Measurements from ENCODE around the gene TRERF1. TPM values are rescaled to one million over a fixed set of nuclear protein-coding genes. Genes with fewer than 3 reads are reported as not detected.

Gene TRERF1
- total and polyA plus RNA-seq, 2 of the 8 experiments (the other 6 are each of a cell fraction or from before 2014, with no cell fraction given) = 10.8 to 21.5 TPM

DNA sequence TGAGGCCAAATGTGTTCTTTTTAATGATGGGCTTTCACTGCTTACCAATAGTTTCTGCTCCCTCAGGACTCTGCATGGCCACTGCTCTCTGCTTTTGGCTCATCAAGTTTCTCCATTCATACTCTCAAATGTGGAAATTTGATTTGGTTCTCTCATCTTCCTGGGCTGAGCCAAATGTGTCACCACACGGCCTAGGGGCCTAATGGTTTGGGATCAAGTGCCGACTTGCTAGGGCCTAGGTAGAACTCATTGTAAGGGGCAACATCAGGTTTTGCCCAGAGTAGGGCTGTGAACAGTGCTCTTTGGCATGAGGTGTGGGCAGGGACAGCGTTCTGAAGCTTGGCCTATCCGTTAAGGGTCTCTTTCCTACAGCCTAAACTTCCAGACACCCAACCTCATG is 230.2 kb downstream of the TRERF1 start:
- H4K91ac ChIP-seq (replicated peaks; ENCODE audit: insufficient read length, low read length) = no peak overlapping the region
- H3K36me3 ChIP-seq (ENCODE audit: control insufficient read depth in 2 of 4, insufficient read depth in 4 of 4, low read length in 3 of 4) = peaks cover 0 to 2% (median 0%) of the 10 kb centered on the region in 4 experiments; a peak in 1 of 8 replicates
- H2BK12ac ChIP-seq (ENCODE audit: low read depth, low read length) = no peak overlapping the region
- no peak overlapping the region for H2BK120ac ChIP-seq (replicated peaks; ENCODE audit: low read depth, low read length)
- H3K23ac ChIP-seq (ENCODE audit: insufficient read length) = no peak overlapping the region
- no peak overlapping the region for H4K5ac ChIP-seq (ENCODE audit: insufficient read length, low read depth, low read length)
- H3K56ac ChIP-seq (replicated peaks; ENCODE audit: insufficient read length, low read depth, low read length) = no peak overlapping the region
- no peak overlapping the region for H2BK20ac ChIP-seq (ENCODE audit: low read length)
- H3K79me2 ChIP-seq (ENCODE audit: control insufficient read depth in 1 of 2, insufficient read depth in 2 of 2, low read length in 2 of 2) = peaks cover 0 to 9% of the 10 kb centered on the region in 2 experiments; a peak in 2 of 4 replicates
- no peaks in the 10 kb centered on the region for H3K9me3 ChIP-seq (ENCODE audit: insufficient read depth in 2 of 2, low read depth in 1 of 2, low read length in 1 of 2)
- H4K8ac ChIP-seq (ENCODE audit: extremely low read depth, insufficient read depth, low read length) = no peak overlapping the region
- H2BK5ac ChIP-seq (ENCODE audit: low read depth, low read length) = no peak overlapping the region
- H3K27ac ChIP-seq (ENCODE audit: low read depth, low read length) = no peak overlapping the region
- no peak overlapping the region for H3K18ac ChIP-seq (ENCODE audit: extremely low read depth, low read length)
- no peaks in the 10 kb centered on the region; a peak in 1 of 7 replicates for H3K4me1 ChIP-seq (replicated peaks in 1 of 4; ENCODE audit: control insufficient read depth in 3 of 4, insufficient read depth in 4 of 4, low read length in 3 of 4)
- FAIRE-seq (no peak), DNase-seq (ENCODE audit: low read depth in 1 of 2, low spot score in 2 of 2) (no peak)
- H3K14ac ChIP-seq (ENCODE audit: insufficient read length) = no peak overlapping the region
- no peak overlapping the region for H3K4me3 ChIP-seq (ENCODE audit: extremely low read depth in 1 of 4, insufficient read depth in 2 of 4, low read depth in 3 of 4, low read length in 4 of 4)
- no peaks in the 10 kb centered on the region for H3K27me3 ChIP-seq (replicated peaks in 1 of 4; ENCODE audit: control insufficient read depth in 3 of 4, extremely low read depth in 1 of 4, insufficient read depth in 3 of 4, low read length in 3 of 4)
- ChIA-PET CTCF (ENCODE audit: partially characterized antibody) (interaction anchor here (0.8 kb wide), 1 partner anchor 326 kb away, joined by 3 read pairs; no protein-coding TSS in a partner anchor), POLR2A (ENCODE audit: partially characterized antibody) (interaction anchor here (1.2 to 1.6 kb wide), 4 partner anchors 79 to 326 kb away, joined by 3 to 5 read pairs (median 4); partner anchors contain the start of gene C6orf132)
- WGBS, 2 experiments (ENCODE audit: extremely low coverage in 1 of 2, insufficient coverage in 1 of 2, insufficient read length in 1 of 2, insufficient replicate concordance in 2 of 2, low coverage in 1 of 2, low lambda C conversion rate in 2 of 2, missing lambda C conversion rate in 1 of 2) = 88% methylated on average over 4 of the region's 4 CpGs; no CpG with 5 or more reads in 1 of the 2 experiments
- no peak overlapping the region for H3K4me2 ChIP-seq (ENCODE audit: insufficient read depth in 1 of 2, low read depth in 2 of 2, low read length in 2 of 2)
- H3K23me2 ChIP-seq (ENCODE audit: low read depth, low read length) = no peaks in the 10 kb centered on the region
- no peak overlapping the region for H2AK5ac ChIP-seq (ENCODE audit: low read depth, low read length)
- no peak overlapping the region for H2AFZ ChIP-seq (ENCODE audit: low read length)
- H3K4ac ChIP-seq (replicated peaks; ENCODE audit: insufficient read length, low read depth, low read length) = no peak overlapping the region
- no peaks in the 10 kb centered on the region for H3K79me1 ChIP-seq (ENCODE audit: low read depth, low read length)
- no peak for TF ChIP-seq RXRA (IDR thresholded peaks at IDR 0.05; ENCODE audit: insufficient read depth, low read depth, low read length)
- TF ChIP-seq SIRT6 (IDR thresholded peaks at IDR 0.05; ENCODE audit: low read length) = no peak
- TF ChIP-seq CHD2 (IDR thresholded peaks at IDR 0.05; ENCODE audit: low read length) = no peak
- no peak for TF ChIP-seq TCF12 (IDR thresholded peaks at IDR 0.05; ENCODE audit: low read depth, low read length)
- no peak for TF ChIP-seq CEBPB (IDR thresholded peaks at IDR 0.05; ENCODE audit: low read depth, low read length)
- no peak for TF ChIP-seq TAF1 (IDR thresholded peaks at IDR 0.05; ENCODE audit: low read depth, low read length)
- TF ChIP-seq CTBP2 (IDR thresholded peaks at IDR 0.05; ENCODE audit: borderline replicate concordance, insufficient read depth, insufficient read length, low read length) = no peak
- TF ChIP-seq HDAC6 (IDR thresholded peaks at IDR 0.05; ENCODE audit: low read depth, low read length) = no peak
- TF ChIP-seq, protein P1, sequence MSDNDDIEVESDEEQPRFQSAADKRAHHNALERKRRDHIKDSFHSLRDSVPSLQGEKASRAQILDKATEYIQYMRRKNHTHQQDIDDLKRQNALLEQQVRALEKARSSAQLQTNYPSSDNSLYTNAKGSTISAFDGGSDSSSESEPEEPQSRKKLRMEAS (IDR thresholded peaks at IDR 0.05) = no peak
- TF ChIP-seq, protein P2, sequence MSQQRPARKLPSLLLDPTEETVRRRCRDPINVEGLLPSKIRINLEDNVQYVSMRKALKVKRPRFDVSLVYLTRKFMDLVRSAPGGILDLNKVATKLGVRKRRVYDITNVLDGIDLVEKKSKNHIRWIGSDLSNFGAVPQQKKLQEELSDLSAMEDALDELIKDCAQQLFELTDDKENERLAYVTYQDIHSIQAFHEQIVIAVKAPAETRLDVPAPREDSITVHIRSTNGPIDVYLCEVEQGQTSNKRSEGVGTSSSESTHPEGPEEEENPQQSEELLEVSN (IDR thresholded peaks at IDR 0.05) = no peak
- no peak for TF ChIP-seq RAD21 (IDR thresholded peaks at IDR 0.05 in 1 of 2, conservative IDR thresholded peaks at IDR 0.05 in 1 of 2; ENCODE audit: low read depth in 2 of 2, low read length in 2 of 2)
- TF ChIP-seq KDM1A (IDR thresholded peaks at IDR 0.05; ENCODE audit: borderline replicate concordance, low read length) = no peak
- H4K20me1 ChIP-seq (replicated peaks in 1 of 2; ENCODE audit: control insufficient read depth in 1 of 2, insufficient read depth in 2 of 2, low read length in 2 of 2) = no peaks in the 10 kb centered on the region
- no peak overlapping the region for H3K9ac ChIP-seq (replicated peaks in 1 of 4; ENCODE audit: extremely low read depth in 1 of 4, low read depth in 3 of 4, low read length in 3 of 4)
- peak overlapping the region; percentile 53; the same call in 1 of the 2 replicates for H2BK15ac ChIP-seq (ENCODE audit: low read length)

All from H1 (cell line).